ENCODE data around the gene IRS2.

DNA sequence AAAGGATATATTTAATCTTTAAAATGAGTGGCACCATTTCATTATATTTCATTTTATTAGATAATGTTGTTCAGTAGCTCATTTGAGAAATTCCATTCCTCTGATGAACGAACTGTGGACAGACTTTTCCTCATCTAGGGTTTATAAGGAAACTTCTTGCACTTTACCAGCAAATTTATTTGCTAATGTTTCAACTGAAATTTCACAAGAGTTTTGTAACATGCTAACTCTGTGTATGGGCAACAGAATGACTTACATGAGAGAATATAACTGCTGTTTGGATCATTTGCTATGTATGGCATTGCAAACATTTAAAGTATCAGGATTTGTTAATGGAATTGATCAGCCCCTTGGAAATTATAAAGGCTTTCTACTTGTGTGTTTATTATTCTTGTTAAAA lies 3.7 kb upstream of the IRS2 start:
- TF ChIP-seq, protein P1, sequence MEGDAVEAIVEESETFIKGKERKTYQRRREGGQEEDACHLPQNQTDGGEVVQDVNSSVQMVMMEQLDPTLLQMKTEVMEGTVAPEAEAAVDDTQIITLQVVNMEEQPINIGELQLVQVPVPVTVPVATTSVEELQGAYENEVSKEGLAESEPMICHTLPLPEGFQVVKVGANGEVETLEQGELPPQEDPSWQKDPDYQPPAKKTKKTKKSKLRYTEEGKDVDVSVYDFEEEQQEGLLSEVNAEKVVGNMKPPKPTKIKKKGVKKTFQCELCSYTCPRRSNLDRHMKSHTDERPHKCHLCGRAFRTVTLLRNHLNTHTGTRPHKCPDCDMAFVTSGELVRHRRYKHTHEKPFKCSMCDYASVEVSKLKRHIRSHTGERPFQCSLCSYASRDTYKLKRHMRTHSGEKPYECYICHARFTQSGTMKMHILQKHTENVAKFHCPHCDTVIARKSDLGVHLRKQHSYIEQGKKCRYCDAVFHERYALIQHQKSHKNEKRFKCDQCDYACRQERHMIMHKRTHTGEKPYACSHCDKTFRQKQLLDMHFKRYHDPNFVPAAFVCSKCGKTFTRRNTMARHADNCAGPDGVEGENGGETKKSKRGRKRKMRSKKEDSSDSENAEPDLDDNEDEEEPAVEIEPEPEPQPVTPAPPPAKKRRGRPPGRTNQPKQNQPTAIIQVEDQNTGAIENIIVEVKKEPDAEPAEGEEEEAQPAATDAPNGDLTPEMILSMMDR (IDR thresholded peaks at IDR 0.05; ENCODE audit: insufficient read depth, low read length, poor library complexity, severe bottlenecking): no peak
- no peak for TF ChIP-seq EZH2phosphoT487 (conservative IDR thresholded peaks at IDR 0.05; ENCODE audit: low read length)
